IMR-90 (cell line): Measurements from ENCODE around the gene FGF19. TPM values are rescaled to one million over a fixed set of nuclear protein-coding genes. Genes with fewer than 3 reads are reported as not detected.

Source experiments
- ATAC-seq: fragments of 200-7000 bp; cut with Tn5 transposase; 2 replicates; pipeline ENCODE4 v1.9.1; 2020; ENCODE audit warnings: low read depth, mild to moderate bottlenecking, moderate library complexity
- BruUV-seq: library from RNA; stranded (reverse); fragments of 400-500 nt; replicated peaks from 2 replicates; lab custom pipeline; 2021; lab: Mats Ljungman, UMichigan
- CTCF ChIA-PET: fragments of 300-600 bp; formaldehyde crosslinking; extraction: SDS; loops from one replicate; lab custom pipeline; 2021; ENCODE audit warnings: antibody characterized with exemption; lab: Yijun Ruan, JAX
- POLR2A ChIA-PET: fragments of 300-600 bp; sonication (Branson Sonifier 250); formaldehyde crosslinking; loops from one replicate; lab custom pipeline; 2022; ENCODE audit warnings: antibody characterized with exemption; ENCODE audit not compliant: unreplicated experiment; lab: Charles Lee
- DNase-seq: peaks from one replicate; pipeline ENCODE4 v3.0.0; 2013
- H2AFZ ChIP-seq: replicated peaks from 2 replicates; pipeline ENCODE3; 2013; ENCODE audit warnings: low read length, mild to moderate bottlenecking; ENCODE audit not compliant: poor library complexity
- H2AK5ac ChIP-seq: 2 replicates; pipeline ENCODE4 v1.6.1; 2013; ENCODE audit warnings: low read depth, low read length, inconsistent platforms
- H2AK9ac ChIP-seq: replicated peaks from 2 replicates; pipeline ENCODE3; 2013; ENCODE audit warnings: mild to moderate bottlenecking, low read depth, low read length, moderate library complexity; ENCODE audit not compliant: poor library complexity
- H2BK120ac ChIP-seq: 2 replicates; pipeline ENCODE4 v1.6.1; 2013; ENCODE audit warnings: low read depth, low read length, inconsistent platforms
- H2BK15ac ChIP-seq: 3 replicates; pipeline ENCODE4 v1.6.1; 2013; ENCODE audit warnings: low read depth, low read length, inconsistent platforms
- H2BK20ac ChIP-seq: 2 replicates; pipeline ENCODE4 v1.6.1; 2013; ENCODE audit warnings: low read depth, mild to moderate bottlenecking, inconsistent platforms, low read length, moderate library complexity
- H2BK5ac ChIP-seq: 2 replicates; pipeline ENCODE4 v1.6.1; 2013; ENCODE audit warnings: mild to moderate bottlenecking, low read depth, low read length, inconsistent platforms; ENCODE audit not compliant: poor library complexity, severe bottlenecking
- H3K14ac ChIP-seq: replicated peaks from 2 replicates; pipeline ENCODE4 v1.6.1; 2013; ENCODE audit warnings: low read depth, low read length, inconsistent platforms
- H3K18ac ChIP-seq: 2 replicates; pipeline ENCODE4 v1.6.1; 2013; ENCODE audit warnings: low read depth, low read length, control low read depth
- H3K23ac ChIP-seq: 2 replicates; pipeline ENCODE4 v1.6.1; 2013; ENCODE audit warnings: low read depth, low read length, inconsistent platforms
- H3K27ac ChIP-seq: 2 replicates; pipeline ENCODE4 v1.5.1; 2013; ENCODE audit warnings: mild to moderate bottlenecking, control low read depth, low read length; ENCODE audit not compliant: insufficient read depth
- H3K27me3 ChIP-seq: 2 replicates; pipeline ENCODE4 v1.6.1; 2013; ENCODE audit warnings: low read length; ENCODE audit not compliant: control insufficient read depth, insufficient read depth
- H3K36me3 ChIP-seq: 2 replicates; pipeline ENCODE4 v1.6.1; 2013; ENCODE audit warnings: low read length, mixed read lengths; ENCODE audit not compliant: control insufficient read depth, insufficient read depth
- H3K4ac ChIP-seq: 2 replicates; pipeline ENCODE4 v1.6.1; 2013; ENCODE audit warnings: low read depth, low read length, inconsistent platforms
- H3K4me1 ChIP-seq: 2 replicates; pipeline ENCODE4 v1.6.1; 2013; ENCODE audit warnings: low read length, mixed read lengths; ENCODE audit not compliant: control insufficient read depth, insufficient read depth
- H3K4me2 ChIP-seq: 2 replicates; pipeline ENCODE4 v1.6.1; 2013; ENCODE audit warnings: low read depth, mild to moderate bottlenecking, control low read depth, low read length, moderate library complexity
- H3K4me3 ChIP-seq: 2 replicates; pipeline ENCODE4 v1.5.1; 2013; ENCODE audit warnings: low read depth, mild to moderate bottlenecking, control low read depth, low read length, moderate library complexity; ENCODE audit not compliant: insufficient read depth
- H3K56ac ChIP-seq: 2 replicates; pipeline ENCODE4 v1.6.1; 2013; ENCODE audit warnings: low read length, inconsistent platforms; ENCODE audit not compliant: insufficient read depth; ENCODE audit errors: extremely low read depth
- H3K79me1 ChIP-seq, 2 experiments: 2 replicates each; pipeline ENCODE4 v1.6.1; 2013; ENCODE audit warnings: low read length in 2 of 2, inconsistent platforms in 1 of 2, low read depth in 1 of 2
- H3K9ac ChIP-seq: 2 replicates; pipeline ENCODE4 v1.6.1; 2013; ENCODE audit warnings: low read depth, low read length, control low read depth
- H3K9me1 ChIP-seq: 2 replicates; pipeline ENCODE4 v1.6.1; 2013; ENCODE audit warnings: low read length, inconsistent platforms; ENCODE audit not compliant: insufficient read depth
- H3K9me3 ChIP-seq: 2 replicates; pipeline ENCODE4 v1.6.1; 2013; ENCODE audit warnings: low read length; ENCODE audit not compliant: control insufficient read depth, insufficient read depth
- H4K20me1 ChIP-seq: 2 replicates; pipeline ENCODE4 v1.6.1; 2013; ENCODE audit warnings: low read length, inconsistent platforms; ENCODE audit not compliant: insufficient read depth
- H4K5ac ChIP-seq: 2 replicates; pipeline ENCODE4 v1.6.1; 2013; ENCODE audit warnings: mild to moderate bottlenecking, low read depth, low read length, control low read depth
- H4K8ac ChIP-seq, 2 experiments: 2 replicates each; pipeline ENCODE4 v1.6.1; 2013; ENCODE audit warnings: low read depth in 2 of 2, low read length in 2 of 2, control low read depth in 1 of 2, inconsistent platforms in 1 of 2
- H4K91ac ChIP-seq: 2 replicates; pipeline ENCODE4 v1.6.1; 2013; ENCODE audit warnings: low read depth, low read length, inconsistent platforms; ENCODE audit not compliant: insufficient read depth
- CTCF ChIP-seq: conservative IDR thresholded peaks from 2 replicates; pipeline ENCODE4 v1.5.1; 2012; ENCODE audit warnings: mild to moderate bottlenecking, low read depth, low read length, improper control_type of control experiment
- FOS ChIP-seq: fragments of 150-350 bp; IDR thresholded peaks from 2 replicates; pipeline ENCODE4 v1.6.1; 2016; ENCODE audit warnings: low read depth, low read length
- MAFK ChIP-seq: IDR thresholded peaks from 2 replicates; pipeline ENCODE4 v1.6.1; 2012; ENCODE audit warnings: low read depth, low read length, improper control_type of control experiment
- MAZ ChIP-seq: IDR thresholded peaks from 2 replicates; pipeline ENCODE4 v1.6.1; 2012; ENCODE audit warnings: low read depth, mild to moderate bottlenecking, low read length, improper control_type of control experiment, moderate library complexity, borderline replicate concordance
- POLR2A ChIP-seq: IDR thresholded peaks from 2 replicates; pipeline ENCODE4 v1.6.1; 2012; ENCODE audit warnings: mild to moderate bottlenecking, low read depth, low read length
- RAD21 ChIP-seq: IDR thresholded peaks from 2 replicates; pipeline ENCODE4 v1.6.1; 2012; ENCODE audit warnings: low read length, improper control_type of control experiment
- SMC3 ChIP-seq: fragments of 150-350 bp; IDR thresholded peaks from 2 replicates; pipeline ENCODE4 v1.6.1; 2016; ENCODE audit warnings: low read depth, mild to moderate bottlenecking, antibody characterized with exemption, low read length, moderate library complexity
- USF2 ChIP-seq: fragments of 150-350 bp; IDR thresholded peaks from 2 replicates; pipeline ENCODE4 v1.6.1; 2017; ENCODE audit warnings: mild to moderate bottlenecking, antibody characterized with exemption, low read length, low read depth
- WGBS, 2 experiments: methylation state at CpG; one replicate each; pipeline versions ENCODE4 v1.1.5 to v1.1.7; 2013; ENCODE audit warnings: missing lambda C conversion rate in 2 of 2; ENCODE audit not compliant: insufficient read length in 1 of 2; ENCODE audit errors: extremely low coverage in 2 of 2; 5-methylcytosine and 5-hydroxymethylcytosine counted together
- dilution Hi-C: fragments of 300-500 bp; cut with HindIII; formaldehyde crosslinking; loops from one replicate; pipeline ENCODE4 v1.14.3; 2018; ENCODE audit warnings: low sequenced_read_pairs; ENCODE audit not compliant: unreplicated experiment
- in situ Hi-C: fragments of 300-500 bp; cut with MboI; formaldehyde crosslinking; loops from 3 replicates; pipeline ENCODE4 v1.14.3; 2019; ENCODE audit warnings: low sequenced_read_pairs, inconsistent platforms, mixed read lengths
- intact Hi-C: fragments of 100-400 bp; cut with micrococcal nuclease; formaldehyde crosslinking; loops from 2 replicates; pipeline ENCODE4 v1.10.0; 2022
- polyA plus RNA-seq, 3 experiments: library from polyadenylated mRNA; depleted of rRNA; stranded (reverse); fragments of >200 nt; gene quantifications; 2 replicates each; pipeline ENCODE4 v1.2.3, GENCODE V29; 2012; ENCODE audit warnings: low replicate concordance in 1 of 3
- total RNA-seq: library from RNA; depleted of rRNA; stranded (reverse); fragments of >200 nt; gene quantifications from 2 replicates; pipeline ENCODE4 v1.2.3, GENCODE V29; 2012

FGF19 gene
- total and polyA plus RNA-seq, 2 of the 4 experiments (the other 2 are of a cell fraction) = not detected

GRCh38 chr11:69671734-69672465, 31.9 kb downstream of the FGF19 start (continued):
- TF ChIP-seq POLR2A = no peak

GRCh38 chr11:69670158-69670845, 33.5 kb downstream of the FGF19 start:
- Histone ChIP-seq H4K20me1 (peaks cover 23% of the 10 kb centered on the region), H3K4me2 (no peak overlapping the region)
- in situ Hi-C loops = loop anchor here (5.0 to 25.0 kb wide), 3 partner anchors 563 to 1058 kb away; no protein-coding TSS in a partner anchor

More at GRCh38 chr11:69670158-69670845, 33.5 kb downstream of the FGF19 start:
- no peak overlapping the region for H2BK5ac ChIP-seq
- H3K9me1 ChIP-seq = no peaks in the 10 kb centered on the region; the same call in 1 of the 2 replicates
- H3K56ac ChIP-seq = no peak overlapping the region
- no peaks in the 10 kb centered on the region for H3K9me3 ChIP-seq
- H2AK9ac ChIP-seq = peak overlapping the region; percentile 82
- dilution Hi-C loops (no loop called here), intact Hi-C loops (loop anchor here (1.0 kb wide), 2 partner anchors 26 to 569 kb away; no protein-coding TSS in a partner anchor)
- H4K91ac ChIP-seq = no peak overlapping the region
- ATAC-seq = peak; percentile 69
- POLR2A ChIA-PET = no interaction called here
- TF ChIP-seq FOS (no peak), MAZ (0 out of 2 replicates have a peak, but pooled peaks have one; percentile 26), SMC3 (peak; percentile 86), MAFK (no peak), RAD21 (peak; percentile 94), POLR2A (peak; percentile 63), USF2 (no peak), CTCF (peak; percentile 94)
- H4K5ac ChIP-seq = no peak overlapping the region
- peak overlapping the region in 1 of 2 experiments; percentile 65; a peak in 1 of 4 replicates for H4K8ac ChIP-seq
- peaks cover 33% of the 10 kb centered on the region for H3K36me3 ChIP-seq
- no peak overlapping the region for H3K18ac ChIP-seq
- CTCF ChIA-PET = interaction anchor here (0.6 to 2.3 kb wide), 6 partner anchors 8 to 1214 kb away, joined by 3 to 9 read pairs (median 5); no protein-coding TSS in a partner anchor
- no peak overlapping the region for H3K9ac ChIP-seq
- no peak overlapping the region for H2BK120ac ChIP-seq
- no peak overlapping the region; the same call in 1 of the 2 replicates for H3K14ac ChIP-seq
- BruUV-seq = no TSS peak
- H2BK15ac ChIP-seq = no peak overlapping the region
- H3K4me3 ChIP-seq = no peak overlapping the region
- H2AK5ac ChIP-seq = peak overlapping the region; percentile 37
- H3K27ac ChIP-seq = no peak overlapping the region
- no peak overlapping the region for H3K23ac ChIP-seq
- 0% methylated on average over 2 of the region's 18 CpGs; no CpG with 5 or more reads in 1 of the 2 experiments for WGBS, 2 experiments
- H3K4ac ChIP-seq = peak overlapping the region; percentile 48; the same call in 1 of the 2 replicates
- no peak overlapping the region for H2BK20ac ChIP-seq
- peak; percentile 84 for DNase-seq
- H3K27me3 ChIP-seq = no peaks in the 10 kb centered on the region
- H3K79me1 ChIP-seq = peaks cover 27 to 72% of the 10 kb centered on the region in 2 experiments
- peaks cover 7% of the 10 kb centered on the region for H3K4me1 ChIP-seq
- peak overlapping the region; percentile 70 for H2AFZ ChIP-seq
